IPS-18c (cell line): ENCODE data around the gene GNB4.

Source experiments
- H3K4me3 ChIP-seq: 2 replicates; pipeline ENCODE4 v1.7.0; 2013; ENCODE audit warnings: low read depth, mild to moderate bottlenecking, low read length, moderate library complexity; ENCODE audit not compliant: insufficient read depth
- H3K9me3 ChIP-seq: one replicate; pipeline ENCODE4 v1.6.1; 2013; ENCODE audit warnings: mild to moderate bottlenecking, low read length, moderate library complexity; ENCODE audit not compliant: control insufficient read depth, insufficient read depth

Gene GNB4

GRCh38 chr3:179450261-179450701 is 989 bp downstream of the GNB4 start:
- Histone ChIP-seq H3K4me3 (peak overlapping the region; percentile 76), H3K9me3 (no peaks in the 10 kb centered on the region)

- no peaks in the 10 kb centered on the region for H3K9me3 ChIP-seq
- H3K4me3 ChIP-seq, result no peak overlapping the region
Observed at GRCh38 chr3:179449636-179450035, 1.6 kb downstream of the GNB4 start.

GRCh38 chr3:179447251-179447650 is 4.0 kb downstream of the GNB4 start:
- no peaks in the 10 kb centered on the region for H3K9me3 ChIP-seq
- no peak overlapping the region for H3K4me3 ChIP-seq

GRCh38 chr3:179446501-179446900 is 4.8 kb downstream of the GNB4 start:
- no peak overlapping the region for H3K4me3 ChIP-seq
- H3K9me3 ChIP-seq, result no peaks in the 10 kb centered on the region

GRCh38 chr3:179438841-179439240 is 12.4 kb downstream of the GNB4 start:
- no peaks in the 10 kb centered on the region for H3K9me3 ChIP-seq
- H3K4me3 ChIP-seq, result no peak overlapping the region

- H3K9me3 ChIP-seq, result no peaks in the 10 kb centered on the region
- no peak overlapping the region for H3K4me3 ChIP-seq
Observed at GRCh38 chr3:179436517-179436916, 14.8 kb downstream of the GNB4 start.

- H3K9me3 ChIP-seq, result no peaks in the 10 kb centered on the region
- H3K4me3 ChIP-seq, result no peak overlapping the region
Observed at GRCh38 chr3:179432451-179432850, 18.8 kb downstream of the GNB4 start.

- Histone ChIP-seq H3K4me3 (no peak overlapping the region), H3K9me3 (no peaks in the 10 kb centered on the region)
Observed at GRCh38 chr3:179432021-179432420, 19.2 kb downstream of the GNB4 start.

- Histone ChIP-seq H3K4me3 (no peak overlapping the region), H3K9me3 (no peaks in the 10 kb centered on the region)
Observed at GRCh38 chr3:179430277-179430870, 20.9 kb downstream of the GNB4 start.

GRCh38 chr3:179428876-179429548 is 22.3 kb downstream of the GNB4 start:
- Histone ChIP-seq H3K9me3 (no peaks in the 10 kb centered on the region), H3K4me3 (no peak overlapping the region)

- no peak overlapping the region for H3K4me3 ChIP-seq
- H3K9me3 ChIP-seq, result no peaks in the 10 kb centered on the region
Observed at GRCh38 chr3:179425075-179425474, 26.2 kb downstream of the GNB4 start.

GRCh38 chr3:179421500-179421899 is 29.8 kb downstream of the GNB4 start:
- no peak overlapping the region for H3K4me3 ChIP-seq
- H3K9me3 ChIP-seq, result no peaks in the 10 kb centered on the region

GRCh38 chr3:179418610-179419009 is 32.7 kb downstream of the GNB4 start:
- Histone ChIP-seq H3K4me3 (no peak overlapping the region), H3K9me3 (no peaks in the 10 kb centered on the region)

- H3K9me3 ChIP-seq, result no peaks in the 10 kb centered on the region
- no peak overlapping the region for H3K4me3 ChIP-seq
Observed at GRCh38 chr3:179416681-179417080, 34.6 kb downstream of the GNB4 start.

GRCh38 chr3:179415377-179415776 is 35.9 kb downstream of the GNB4 start:
- no peaks in the 10 kb centered on the region for H3K9me3 ChIP-seq
- no peak overlapping the region for H3K4me3 ChIP-seq

GRCh38 chr3:179414804-179415203 is 36.5 kb downstream of the GNB4 start:
- Histone ChIP-seq H3K4me3 (no peak overlapping the region), H3K9me3 (no peaks in the 10 kb centered on the region)

GRCh38 chr3:179410999-179411398 is 40.3 kb downstream of the GNB4 start:
- Histone ChIP-seq H3K4me3 (no peak overlapping the region), H3K9me3 (no peaks in the 10 kb centered on the region)

GRCh38 chr3:179410331-179410730 is 40.9 kb downstream of the GNB4 start:
- Histone ChIP-seq H3K4me3 (no peak overlapping the region), H3K9me3 (no peaks in the 10 kb centered on the region)

- Histone ChIP-seq H3K4me3 (no peak overlapping the region), H3K9me3 (no peaks in the 10 kb centered on the region)
Observed at GRCh38 chr3:179404307-179404706, 47.0 kb downstream of the GNB4 start.
